Gastrocnemius medialis (tissue), 4 donors: ENCODE measurements around the gene INHA.

ENCODE experiments used
- CTCF ChIP-seq, 5 experiments: fragments of 450-650 bp in 3 of 5; fragments of 200-600 bp in 2 of 5; sonication (generic) in 2 of 5; IDR thresholded peaks in 4 of 5; conservative IDR thresholded peaks in 1 of 5; 1 replicate in 4 of 5; 2 replicates in 1 of 5; pipeline ENCODE4 v1.5.1; 2016 to 2019; ENCODE audit warnings: antibody characterized with exemption in 5 of 5, mild to moderate bottlenecking in 3 of 5, moderate library complexity in 3 of 5
- POLR2A ChIP-seq, 2 donors: fragments of 450-650 bp; IDR thresholded peaks; one replicate each; pipeline ENCODE4 v1.6.1; 2017; ENCODE audit warnings: antibody characterized with exemption in 2 of 2, mild to moderate bottlenecking in 2 of 2, moderate library complexity in 2 of 2

- TF ChIP-seq CTCF (IDR thresholded peaks at IDR 0.05 in 4 of 5, conservative IDR thresholded peaks at IDR 0.05 in 1 of 5): no peak
- TF ChIP-seq POLR2A (IDR thresholded peaks at IDR 0.05): no peak
These were observed 2.6 kb downstream of the INHA start for GRCh38 chr2:219574484-219575311.
